Activated CD4-positive, alpha-beta T cell treated with anti-CD3 and anti-CD28 coated beads, Interleukin-2, Interleukin-4, amounts not matched to agents 100 ng/mL and 50 ng/mL, durations not matched to agents 16 hours and 8 hours (primary cell): ENCODE data around the gene PCP2.
"Not testable (repeated sequence)": the region's sequence is repeated elsewhere in the genome, so short reads cannot be mapped to it uniquely, and the experiment has no call there.

Source experiments
- DNase-seq: peaks from one replicate; pipeline ENCODE4 v3.0.0-alpha.2; 2020; ENCODE audit warnings: low spot score

Gene PCP2

GRCh38 chr19:7661744-7662538 lies 28.4 kb upstream of the PCP2 start:
- no peak for DNase-seq

GRCh38 chr19:7658219-7658686 lies 24.7 kb upstream of the PCP2 start:
- DNase-seq: peak; percentile 66

- no peak for DNase-seq
Observed at GRCh38 chr19:7657131-7657751, 23.7 kb upstream of the PCP2 start.

GRCh38 chr19:7655581-7655980 lies 22.1 kb upstream of the PCP2 start:
- DNase-seq: no peak

- DNase-seq: no peak
Observed at GRCh38 chr19:7654401-7654800, 20.9 kb upstream of the PCP2 start.

GRCh38 chr19:7652061-7652641 lies 18.6 kb upstream of the PCP2 start:
- DNase-seq: peak; percentile 82

GRCh38 chr19:7650148-7650547 lies 16.6 kb upstream of the PCP2 start:
- DNase-seq: no peak

- no peak for DNase-seq
Observed at GRCh38 chr19:7648265-7649014, 14.9 kb upstream of the PCP2 start.

GRCh38 chr19:7647156-7647555 lies 13.6 kb upstream of the PCP2 start:
- no peak for DNase-seq

GRCh38 chr19:7646426-7646700 lies 12.8 kb upstream of the PCP2 start:
- DNase-seq: no peak

- no peak for DNase-seq
Observed at GRCh38 chr19:7645656-7646425, 12.3 kb upstream of the PCP2 start.

- no peak for DNase-seq
Observed at GRCh38 chr19:7645163-7645562, 11.6 kb upstream of the PCP2 start.

- DNase-seq: no peak
Observed at GRCh38 chr19:7644550-7644877, 11.0 kb upstream of the PCP2 start.

- DNase-seq: not testable (repeated sequence)
Observed at GRCh38 chr19:7643629-7644549, 10.4 kb upstream of the PCP2 start.

- DNase-seq: no peak
Observed at GRCh38 chr19:7643031-7643415, 9.5 kb upstream of the PCP2 start.

- no peak for DNase-seq
Observed at GRCh38 chr19:7642295-7643030, 8.9 kb upstream of the PCP2 start.

- DNase-seq: no peak
Observed at GRCh38 chr19:7641290-7642276, 8.1 kb upstream of the PCP2 start.

- no peak for DNase-seq
Observed at GRCh38 chr19:7640803-7641202, 7.3 kb upstream of the PCP2 start.

GRCh38 chr19:7639863-7640348 lies 6.4 kb upstream of the PCP2 start:
- no peak for DNase-seq
